ENCODE results near the gene PIGW. TPM values are rescaled to one million over a fixed set of nuclear protein-coding genes. Genes with fewer than 3 reads are reported as not detected.
A peak's percentile ranks its signal among the peaks of the same experiment; 100 is the strongest.
"Not testable (repeated sequence)": the region's sequence is repeated elsewhere in the genome, so short reads cannot be mapped to it uniquely, and the experiment has no call there.

PIGW gene
- total RNA-seq, 1 experiment from 2014 or later = 11.8 TPM

- DNase-seq (ENCODE audit: low spot score) = no peak
Measured at GRCh38 chr17:36507266-36507665, 27.5 kb upstream of the PIGW start.

DNA sequence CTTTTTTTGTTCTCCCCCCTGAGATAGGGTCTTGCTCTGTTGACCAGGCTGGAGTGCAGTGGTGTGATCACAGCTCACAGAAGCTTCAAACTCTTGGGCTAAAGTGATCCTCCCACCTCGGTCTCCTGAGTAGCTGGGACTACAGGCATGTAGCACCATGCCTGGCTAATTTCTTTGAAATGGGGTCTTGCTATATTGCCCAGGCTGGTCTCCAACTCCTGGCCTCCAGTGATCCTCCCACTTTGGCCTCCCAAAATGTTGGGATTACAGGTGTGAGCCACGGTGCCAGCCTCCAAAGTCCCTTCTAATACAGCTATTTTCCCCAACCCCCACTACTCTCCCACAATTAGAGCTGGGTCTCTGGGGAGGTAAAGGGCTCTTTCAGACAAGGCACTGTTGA lies 26.3 kb upstream of the PIGW start:
- DNase-seq (ENCODE audit: low spot score) = not testable (repeated sequence)

GRCh38 chr17:36509272-36509985 lies 25.4 kb upstream of the PIGW start:
- DNase-seq (ENCODE audit: low spot score) = no peak

DNA sequence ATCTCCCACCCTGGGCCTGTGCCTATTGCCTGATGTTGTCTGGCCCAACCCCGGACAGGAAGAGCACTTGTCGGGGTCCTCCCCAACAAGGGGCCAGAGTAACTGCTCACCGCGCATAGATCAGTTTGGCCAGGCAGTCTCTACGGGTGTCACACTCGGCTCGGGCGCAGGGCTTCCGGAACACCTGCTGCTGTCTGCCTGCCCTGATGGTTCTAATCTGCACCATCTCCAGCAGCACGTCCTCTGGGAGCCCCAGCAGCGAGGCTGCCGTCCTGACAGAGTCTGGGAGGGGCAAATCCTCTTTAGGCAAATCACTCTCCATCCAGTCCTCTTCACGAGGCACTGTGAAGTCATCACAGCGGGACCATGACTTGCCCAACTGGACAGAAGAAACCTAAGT lies 24.2 kb upstream of the PIGW start:
- no peak for DNase-seq (ENCODE audit: low spot score)

- no peak for DNase-seq (ENCODE audit: low spot score)
Measured at GRCh38 chr17:36511216-36511615, 23.6 kb upstream of the PIGW start.

DNA sequence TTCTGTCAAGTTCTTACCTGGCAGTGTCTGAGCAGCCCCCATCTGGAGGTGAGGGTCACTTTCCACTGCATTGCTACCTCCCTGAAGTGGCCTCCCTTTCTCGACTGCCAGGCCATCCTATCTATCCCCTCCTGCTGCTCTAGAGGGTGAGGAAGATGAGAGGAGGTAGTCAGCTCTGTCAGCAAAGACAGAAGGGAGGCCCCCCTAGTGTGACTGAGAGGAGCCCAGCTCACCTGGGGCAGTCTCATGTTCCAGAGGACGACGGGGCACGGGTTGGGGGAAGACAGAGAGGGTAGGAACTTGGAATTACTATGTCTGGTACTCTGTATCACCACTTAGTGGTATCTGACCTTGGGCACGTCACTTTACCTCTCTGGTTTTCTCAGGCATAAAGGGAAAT lies 22.1 kb upstream of the PIGW start:
- no peak for DNase-seq (ENCODE audit: low spot score)

- DNase-seq (ENCODE audit: low spot score) = no peak
Measured at GRCh38 chr17:36514856-36515255, 19.9 kb upstream of the PIGW start.

- no peak for DNase-seq (ENCODE audit: low spot score)
Measured at GRCh38 chr17:36515837-36516236, 18.9 kb upstream of the PIGW start.

- no peak for DNase-seq (ENCODE audit: low spot score)
Measured at GRCh38 chr17:36523113-36523512, 11.7 kb upstream of the PIGW start.

- DNase-seq (ENCODE audit: low spot score) = no peak
Measured at GRCh38 chr17:36524428-36524876, 10.3 kb upstream of the PIGW start.

- DNase-seq (ENCODE audit: low spot score) = no peak
Measured at GRCh38 chr17:36525113-36525512, 9.7 kb upstream of the PIGW start.

GRCh38 chr17:36525888-36526287 lies 8.9 kb upstream of the PIGW start:
- no peak for DNase-seq (ENCODE audit: low spot score)

GRCh38 chr17:36527621-36528250 lies 7.1 kb upstream of the PIGW start:
- DNase-seq (ENCODE audit: low spot score) = no peak

DNA sequence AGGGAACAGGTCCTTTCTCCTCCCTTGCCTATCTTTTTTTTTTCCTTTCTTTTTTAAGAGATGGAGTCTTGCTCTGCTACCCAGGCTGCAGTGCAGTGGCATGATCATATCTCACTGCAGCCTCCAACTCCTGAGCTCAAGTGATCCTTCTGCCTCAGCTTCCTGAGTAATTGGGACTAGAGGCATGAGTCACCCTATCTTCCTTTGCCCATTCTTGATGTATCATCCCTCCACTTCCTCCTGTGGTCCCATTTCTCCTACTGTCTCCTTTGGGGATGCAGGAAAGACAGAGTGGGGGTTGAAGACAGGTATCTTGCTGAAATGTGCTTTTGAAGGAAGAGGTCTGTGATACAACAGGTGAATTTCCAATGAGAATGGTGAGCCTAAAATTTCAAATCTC lies 5.7 kb upstream of the PIGW start:
- no peak for DNase-seq (ENCODE audit: low spot score)

GRCh38 chr17:36532435-36532975 lies 2.3 kb upstream of the PIGW start:
- no peak for DNase-seq (ENCODE audit: low spot score)

- peak; percentile 63 for DNase-seq (ENCODE audit: low spot score)
Measured at GRCh38 chr17:36533935-36534839, 600 bp upstream of the PIGW start.

DNA sequence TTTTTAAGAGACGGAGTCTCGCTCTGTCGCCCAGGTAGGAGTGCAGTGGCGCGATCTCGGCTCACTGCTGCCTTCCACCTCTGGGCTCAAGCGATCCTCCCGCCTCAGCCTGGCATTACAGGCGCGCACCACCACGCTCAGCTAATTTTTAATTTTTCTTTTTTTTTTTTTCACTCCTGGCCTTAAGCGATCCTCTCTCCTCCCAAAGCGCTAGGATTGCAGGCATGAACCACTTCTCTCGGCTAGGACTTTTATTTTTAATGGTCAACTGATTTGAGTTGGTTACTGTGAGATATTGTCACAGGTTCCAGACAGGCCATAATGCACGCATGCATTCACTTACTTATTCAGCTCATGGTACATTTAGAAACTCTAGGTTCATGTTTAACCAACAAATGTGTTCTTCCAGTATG lies 888 bp downstream of the PIGW start:
- no peak for DNase-seq (ENCODE audit: low spot score)

DNA sequence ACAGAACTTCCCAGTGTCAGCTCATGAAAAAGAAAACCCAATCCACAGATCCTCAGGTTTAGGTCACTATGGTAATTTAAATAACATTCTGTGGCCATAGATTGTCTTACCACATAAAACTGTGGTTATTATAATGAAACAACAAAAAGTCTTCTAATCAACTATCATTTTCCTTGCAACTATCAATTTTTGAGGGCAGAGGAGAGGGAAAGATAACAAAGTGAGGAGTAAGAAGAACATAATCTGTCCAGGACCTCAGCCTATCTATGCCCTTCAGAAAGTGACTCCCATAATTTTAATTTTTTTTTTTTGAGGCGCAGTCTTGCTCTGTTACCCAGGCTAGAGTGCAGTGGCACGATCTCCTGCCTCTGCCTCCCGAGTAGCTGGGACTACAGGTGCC lies 5.9 kb downstream of the PIGW start:
- no peak for DNase-seq (ENCODE audit: low spot score)

DNA sequence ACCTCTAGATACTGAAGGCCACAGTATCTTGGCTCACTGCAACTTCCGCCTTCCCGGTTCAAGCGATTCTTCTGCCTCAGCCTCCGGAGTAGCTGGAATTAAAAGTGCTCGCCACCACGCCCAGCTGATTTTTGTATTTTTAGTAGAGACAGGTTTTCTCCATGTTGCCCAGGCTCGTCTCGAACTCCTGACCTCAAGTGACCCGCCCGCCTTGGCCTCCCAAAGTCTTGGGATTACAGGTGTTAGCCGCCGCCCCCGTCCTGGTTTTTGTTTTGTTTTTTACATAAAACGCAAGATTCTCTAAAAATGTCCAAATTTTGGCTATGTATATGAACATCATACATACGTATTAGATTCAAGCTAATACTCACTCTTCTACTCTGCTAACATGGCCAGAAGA lies 8.0 kb downstream of the PIGW start:
- no peak for DNase-seq (ENCODE audit: low spot score)

DNA sequence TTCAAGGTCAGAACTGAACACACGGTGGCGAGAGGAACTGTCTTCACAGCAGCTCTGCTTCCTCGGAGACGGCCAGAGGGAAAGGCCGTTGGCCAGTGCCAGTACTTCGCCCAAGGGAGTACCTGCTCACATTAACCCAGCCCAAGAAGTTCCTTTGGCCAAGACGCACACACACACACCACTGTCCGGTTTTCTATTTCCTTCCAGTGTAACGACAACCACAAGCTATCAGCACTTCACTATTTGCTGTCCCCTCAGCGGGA lies 9.2 kb downstream of the PIGW start:
- peak; percentile 31 for DNase-seq (ENCODE audit: low spot score)

DNA sequence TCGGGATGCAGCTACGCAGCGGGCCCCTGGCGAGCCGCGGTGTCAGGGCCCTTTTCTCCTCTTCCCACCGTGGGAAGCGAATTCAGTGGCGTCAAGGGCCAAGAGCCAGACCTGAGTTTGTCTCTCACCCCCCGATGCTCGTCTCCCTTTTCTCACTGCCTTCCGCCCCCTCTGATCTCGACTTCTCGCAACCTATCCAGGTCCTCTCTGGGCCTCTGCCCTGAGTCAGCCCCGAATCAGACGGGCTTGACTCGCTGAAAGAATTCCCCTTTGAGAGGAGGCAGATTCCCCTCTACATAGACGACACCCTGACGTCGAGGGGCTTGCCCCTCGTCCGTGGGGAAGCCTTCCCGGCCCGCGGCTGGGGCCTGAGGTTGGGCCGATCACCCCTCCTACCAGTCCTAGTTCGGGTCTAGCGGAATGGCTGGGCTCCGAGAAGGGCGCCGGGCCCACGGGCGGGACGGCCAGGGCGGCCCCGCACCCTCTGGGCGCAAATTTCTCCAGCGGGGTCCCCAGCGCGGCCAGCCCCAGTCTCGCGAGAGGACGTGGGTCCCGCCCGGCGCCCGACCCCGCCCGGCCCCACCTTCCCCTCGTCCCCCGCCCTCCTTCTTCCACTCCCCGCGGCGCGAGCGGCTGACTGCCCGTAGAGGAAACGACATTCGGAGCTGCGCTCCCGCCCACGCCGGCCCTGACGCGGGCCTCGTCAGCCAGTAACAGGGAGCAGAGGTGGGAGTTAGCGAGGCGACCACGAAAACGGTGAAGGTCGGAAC lies 9.7 kb downstream of the PIGW start, which contains the start of gene GGNBP2:
Gene GGNBP2, plus strand, starts transcription at position 613 of the 770 bp plus-strand sequence. CDS start 806 bp downstream, outside the sequence.
- DNase-seq (ENCODE audit: low spot score) = peak; percentile 88

DNA sequence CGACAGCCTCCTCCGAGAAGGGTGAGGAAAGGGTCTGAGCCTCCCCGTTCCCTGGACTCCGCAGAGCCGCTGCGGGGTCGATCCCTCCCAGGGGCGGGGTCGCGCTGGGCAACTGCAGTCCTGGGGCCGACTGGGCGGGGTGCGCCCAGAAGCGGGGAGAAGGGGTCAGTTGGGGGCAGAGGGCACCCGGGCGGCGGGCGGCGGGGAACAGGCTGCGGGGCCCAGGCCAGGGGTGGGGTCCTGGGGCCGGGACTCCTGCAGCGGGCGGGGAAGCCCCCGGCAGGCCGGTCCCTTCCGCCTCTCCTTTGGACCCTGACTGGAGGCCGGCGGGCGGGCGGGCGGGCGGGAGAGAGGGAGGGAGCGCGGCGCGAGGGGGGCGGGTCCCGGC lies 10.3 kb downstream of the PIGW start:
- no peak for DNase-seq (ENCODE audit: low spot score)
